Activated CD8-positive, alpha-beta T cell treated with anti-CD3 and anti-CD28 coated beads for 36 hours (primary cell): ENCODE measurements around the gene WDR5B. TPM values are rescaled to one million over a fixed set of nuclear protein-coding genes. Genes with fewer than 3 reads are reported as not detected.
A peak's percentile ranks its signal among the peaks of the same experiment; 100 is the strongest.

ENCODE experiments used
- ATAC-seq: fragments of 200-7000 bp; cut with Tn5 transposase; one replicate; pipeline ENCODE4 v1.10.0; 2021; ENCODE audit warnings: mild to moderate bottlenecking, moderate library complexity
- CTCF ChIA-PET: fragments of 350-600 bp; sonication (Branson Sonifier 250); formaldehyde crosslinking; loops from one replicate; lab custom pipeline; 2021; ENCODE audit warnings: antibody characterized with exemption; lab: Charles Lee
- POLR2A ChIA-PET: fragments of 350-600 bp; sonication (Branson Sonifier 250); formaldehyde crosslinking; loops from one replicate; lab custom pipeline; 2021; ENCODE audit warnings: antibody characterized with exemption; lab: Charles Lee
- DNase-seq: peaks from one replicate; pipeline ENCODE4 v3.0.0-alpha.2; 2020
- H3K27ac Mint-ChIP-seq: one replicate; pipeline ENCODE4 v1.8.0; 2021; ENCODE audit warnings: mild to moderate bottlenecking, mixed read lengths
- H3K27me3 Mint-ChIP-seq: one replicate; pipeline ENCODE4 v1.8.0; 2021; ENCODE audit warnings: mixed read lengths
- H3K36me3 Mint-ChIP-seq: one replicate; pipeline ENCODE4 v1.8.0; 2021; ENCODE audit warnings: low read depth, mixed read lengths
- H3K4me1 Mint-ChIP-seq: one replicate; pipeline ENCODE4 v1.8.0; 2021; ENCODE audit warnings: low read depth, mixed read lengths
- H3K4me3 Mint-ChIP-seq: one replicate; pipeline ENCODE4 v1.8.0; 2021; ENCODE audit warnings: mild to moderate bottlenecking, moderate library complexity, mixed read lengths
- H3K9me3 Mint-ChIP-seq: one replicate; pipeline ENCODE4 v1.8.0; 2021; ENCODE audit warnings: mixed read lengths
- CTCF ChIP-seq: fragments of 200-600 bp; IDR thresholded peaks from one replicate; pipeline ENCODE4 v1.8.0; 2022; ENCODE audit warnings: antibody characterized with exemption, mild to moderate bottlenecking
- intact Hi-C: fragments of 100-400 bp; cut with micrococcal nuclease; formaldehyde crosslinking; loops from one replicate; pipeline ENCODE4 v1.10.0; 2022
- total RNA-seq, 2 experiments: library from RNA; stranded (reverse); gene quantifications; one replicate each; pipeline ENCODE4 v1.2.3, GENCODE V29; 2021

The WDR5B gene
- total RNA-seq, 2 experiments from 2014 or later: 3.2 to 3.4 TPM

DNA sequence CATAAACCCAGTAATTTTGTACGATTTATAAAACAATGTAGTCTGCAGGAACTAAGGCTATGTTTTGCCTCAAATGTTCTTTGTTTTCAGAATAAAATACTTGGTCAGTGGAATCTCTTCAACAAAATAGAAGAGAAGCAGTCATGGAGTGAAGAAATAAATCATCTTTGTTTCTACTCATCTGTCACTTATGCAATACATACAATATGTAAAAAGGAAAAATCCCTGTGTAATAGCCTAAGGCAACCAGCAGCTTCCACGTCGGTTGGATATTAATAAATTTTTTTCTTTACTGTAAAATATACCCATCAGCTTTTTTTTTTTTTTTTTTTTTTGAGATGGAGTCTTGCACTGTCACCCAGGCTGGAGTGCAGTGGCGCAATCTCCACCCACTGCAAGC is 5.2 kb upstream of the WDR5B start:
- peaks cover 32% of the 10 kb centered on the region for H3K36me3 Mint-ChIP-seq
- no peaks in the 10 kb centered on the region for H3K27me3 Mint-ChIP-seq
- ChIA-PET CTCF (interaction anchor here (0.7 to 0.8 kb wide), 2 partner anchors 85 to 128 kb away, joined by 3 to 4 read pairs; no protein-coding TSS in a partner anchor), POLR2A (interaction anchor here (0.7 kb wide), 1 partner anchor 28 kb away, joined by 3 read pairs; no protein-coding TSS in a partner anchor)
- DNase-seq (no peak), ATAC-seq (no peak)
- no peak for TF ChIP-seq CTCF
- H3K4me1 Mint-ChIP-seq: peaks cover 19% of the 10 kb centered on the region
- H3K27ac Mint-ChIP-seq: no peak overlapping the region
- intact Hi-C loops: no loop called here
- no peaks in the 10 kb centered on the region for H3K9me3 Mint-ChIP-seq
- H3K4me3 Mint-ChIP-seq: no peak overlapping the region

DNA sequence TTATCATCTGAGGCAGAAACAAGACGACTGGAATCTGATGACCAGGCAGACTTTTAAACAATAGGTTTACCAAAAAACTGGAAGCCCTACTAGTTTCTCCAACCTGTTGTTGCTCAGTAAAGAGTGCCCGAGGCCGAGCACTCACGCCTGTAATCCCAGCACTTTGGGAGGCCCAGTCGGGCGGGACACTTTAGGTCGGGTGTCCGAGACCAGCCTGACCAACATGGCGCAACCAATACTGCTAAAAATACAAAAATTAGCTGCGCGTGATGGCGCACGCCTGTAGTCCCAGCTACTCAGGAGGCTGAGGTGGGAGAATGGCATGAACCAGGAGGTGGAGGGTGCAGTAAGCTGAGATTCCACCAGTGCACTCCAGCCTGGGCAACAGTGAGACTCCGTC is 1.1 kb upstream of the WDR5B start:
- H3K27me3 Mint-ChIP-seq: no peaks in the 10 kb centered on the region
- POLR2A ChIA-PET: interaction anchor here (0.8 to 2.9 kb wide), 6 partner anchors 9 to 761 kb away, joined by 3 to 19 read pairs (median 4); partner anchors contain the start of genes FAM162A and MIX23
- DNase-seq (no peak), ATAC-seq (no peak)
- peaks cover 49% of the 10 kb centered on the region for H3K36me3 Mint-ChIP-seq
- peak overlapping the region; percentile 98 for H3K27ac Mint-ChIP-seq
- peaks cover 44% of the 10 kb centered on the region for H3K4me1 Mint-ChIP-seq
- CTCF ChIA-PET: interaction anchor here (1.0 to 3.9 kb wide), 7 partner anchors 9 to 262 kb away, joined by 3 to 23 read pairs (median 5); partner anchors contain the start of gene FAM162A
- H3K4me3 Mint-ChIP-seq: peak overlapping the region; percentile 97
- intact Hi-C loops: loop anchor here (10.0 kb wide), 1 partner anchor 268 kb away; the partner anchor contains the start of gene PARP14
- TF ChIP-seq CTCF: no peak
- H3K9me3 Mint-ChIP-seq: no peaks in the 10 kb centered on the region

- no peak for TF ChIP-seq CTCF
- ATAC-seq: peak; percentile 56
- CTCF ChIA-PET: interaction anchor here (1.4 to 3.9 kb wide), 7 partner anchors 7 to 264 kb away, joined by 4 to 23 read pairs (median 5); partner anchors contain the start of genes FAM162A and MIX23
- Mint-ChIP-seq H3K9me3 (no peaks in the 10 kb centered on the region), H3K36me3 (peaks cover 51% of the 10 kb centered on the region), H3K27me3 (no peaks in the 10 kb centered on the region), H3K4me3 (peak overlapping the region; percentile 97), H3K4me1 (peaks cover 51% of the 10 kb centered on the region), H3K27ac (peak overlapping the region; percentile 98)
- POLR2A ChIA-PET: interaction anchor here (1.0 to 2.9 kb wide), 8 partner anchors 9 to 150 kb away, joined by 3 to 19 read pairs (median 3); partner anchors contain the start of genes DTX3L, FAM162A and MIX23
- intact Hi-C loops: loop anchor here (10.0 kb wide), 1 partner anchor 270 kb away; the partner anchor contains the start of gene PARP14
- peak; percentile 73 for DNase-seq
These were observed 638 bp downstream of the WDR5B start for GRCh38 chr3:122415104-122415744.

DNA sequence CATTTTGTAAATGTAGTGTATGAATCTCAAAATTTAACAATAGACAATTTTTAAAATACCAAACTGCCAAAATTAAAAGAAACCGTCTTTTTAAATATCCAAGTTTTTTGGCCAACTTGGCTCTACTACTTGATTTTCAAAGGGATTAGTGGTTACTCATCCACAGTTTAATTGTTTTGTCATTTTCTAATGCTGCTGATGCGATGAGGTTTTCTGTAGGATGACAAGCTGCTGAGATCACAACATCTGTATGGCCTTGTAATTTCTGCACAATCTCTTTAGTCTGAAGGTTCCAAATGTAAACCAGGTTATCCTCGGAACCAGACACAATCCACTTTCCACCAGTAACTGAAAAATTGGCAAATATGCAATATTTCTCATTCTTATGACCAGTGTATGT is 1.5 kb downstream of the WDR5B start:
- peak overlapping the region; percentile 98 for H3K27ac Mint-ChIP-seq
- DNase-seq: no peak
- ATAC-seq: no peak
- peaks cover 52% of the 10 kb centered on the region for H3K4me1 Mint-ChIP-seq
- H3K36me3 Mint-ChIP-seq: peaks cover 54% of the 10 kb centered on the region
- H3K9me3 Mint-ChIP-seq: no peaks in the 10 kb centered on the region
- CTCF ChIA-PET: interaction anchor here (1.7 to 3.9 kb wide), 2 partner anchors 29 to 265 kb away, joined by 4 to 23 read pairs; partner anchors contain the start of gene FAM162A
- POLR2A ChIA-PET: no interaction called here
- no peak for TF ChIP-seq CTCF
- intact Hi-C loops: loop anchor here (10.0 kb wide), 1 partner anchor 270 kb away; the partner anchor contains the start of gene PARP14
- no peaks in the 10 kb centered on the region for H3K27me3 Mint-ChIP-seq
- H3K4me3 Mint-ChIP-seq: peak overlapping the region; percentile 97
